ENCODE results near the gene HCRTR1. TPM values are rescaled to one million over a fixed set of nuclear protein-coding genes. Genes with fewer than 3 reads are reported as not detected.

Gene HCRTR1
- total RNA-seq, 1 experiment from 2014 or later = not detected

DNA sequence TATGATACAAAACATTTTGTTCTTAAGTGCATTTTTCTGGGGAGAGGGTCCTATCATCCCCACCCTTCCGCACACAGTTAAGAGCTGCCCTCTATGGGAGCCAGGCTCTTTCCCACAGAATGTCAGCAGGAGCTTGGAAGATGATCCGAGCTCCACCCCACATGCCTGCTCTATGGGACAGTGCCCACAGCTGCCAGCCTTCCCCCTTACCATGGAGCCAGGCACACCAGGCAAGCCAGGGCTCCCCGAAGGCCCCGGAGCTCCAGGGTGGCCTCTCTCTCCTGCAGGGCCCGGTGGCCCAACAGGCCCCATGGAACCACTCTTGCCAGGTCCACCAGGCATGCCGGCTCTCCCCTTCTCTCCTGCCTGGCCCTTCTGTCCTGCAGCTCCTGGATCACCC is 37.6 kb downstream of the HCRTR1 start:
- DNase-seq (ENCODE audit: low read depth, low spot score) = no peak
- in situ Hi-C loops (cut with HindIII; ENCODE audit: low pct_unique_long_range_greater_than_20kb, low sequenced_read_pairs) = no loop called here

DNA sequence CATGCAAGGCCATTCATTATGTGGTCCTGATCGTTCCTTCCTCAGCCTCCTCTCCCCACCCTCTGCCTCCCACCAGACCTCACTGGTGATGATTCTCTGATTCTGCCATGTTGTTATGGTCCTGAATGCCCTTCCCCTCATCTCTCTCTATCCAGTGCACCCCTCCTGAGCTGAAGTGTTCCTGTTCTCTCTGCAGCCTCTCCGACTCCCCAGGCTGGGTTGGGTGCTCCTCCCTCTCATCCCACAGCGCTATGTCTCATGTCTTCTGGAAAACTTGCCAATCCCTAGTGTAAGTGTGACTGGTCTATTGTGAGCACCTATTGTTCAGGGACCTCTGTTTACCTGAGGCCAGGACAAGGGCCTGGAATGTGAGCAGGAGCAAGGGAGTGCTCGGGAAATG is 38.3 kb downstream of the HCRTR1 start:
- in situ Hi-C loops (cut with HindIII; ENCODE audit: low pct_unique_long_range_greater_than_20kb, low sequenced_read_pairs) = no loop called here
- DNase-seq (ENCODE audit: low read depth, low spot score) = no peak

DNA sequence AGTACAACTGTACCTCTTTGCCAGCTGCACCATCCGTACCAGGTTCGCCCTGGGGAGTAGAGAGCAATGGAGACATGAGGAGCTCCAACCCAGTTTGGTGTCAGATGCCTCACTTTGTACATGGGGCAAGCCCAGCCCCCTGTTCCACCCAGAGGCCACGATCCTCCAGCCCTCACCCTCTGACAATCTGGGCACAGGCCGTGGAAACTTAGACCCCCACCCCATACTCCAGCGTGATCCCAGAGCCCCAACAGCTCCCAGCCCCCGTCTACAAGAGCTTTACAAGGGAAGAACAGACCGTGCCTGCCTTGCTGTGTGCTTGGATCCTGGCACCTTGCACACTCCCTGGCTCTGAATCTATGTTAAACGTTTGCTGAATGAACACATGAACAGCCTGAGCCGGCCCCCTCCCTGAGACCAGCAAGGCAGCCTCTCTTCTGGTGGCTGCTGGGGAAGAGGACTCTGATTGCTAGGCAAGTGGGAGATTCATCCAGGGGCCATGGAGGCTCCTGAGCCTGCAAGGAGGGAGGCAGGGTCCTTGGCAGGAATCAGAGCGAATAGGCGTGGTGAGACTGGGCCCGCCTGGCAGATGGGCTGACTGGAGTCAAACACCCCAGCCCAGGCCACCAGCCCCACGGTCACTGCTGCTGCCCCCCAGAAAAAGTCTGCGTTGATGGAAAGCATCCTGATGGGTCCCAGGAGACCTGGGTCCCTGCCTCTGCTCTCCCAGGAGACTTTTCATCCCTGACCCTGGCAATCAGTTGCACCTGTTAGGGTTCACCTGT is 39.7 kb downstream of the HCRTR1 start:
- no peak for DNase-seq (ENCODE audit: low read depth, low spot score)
- in situ Hi-C loops (cut with HindIII; ENCODE audit: low pct_unique_long_range_greater_than_20kb, low sequenced_read_pairs) = no loop called here

DNA sequence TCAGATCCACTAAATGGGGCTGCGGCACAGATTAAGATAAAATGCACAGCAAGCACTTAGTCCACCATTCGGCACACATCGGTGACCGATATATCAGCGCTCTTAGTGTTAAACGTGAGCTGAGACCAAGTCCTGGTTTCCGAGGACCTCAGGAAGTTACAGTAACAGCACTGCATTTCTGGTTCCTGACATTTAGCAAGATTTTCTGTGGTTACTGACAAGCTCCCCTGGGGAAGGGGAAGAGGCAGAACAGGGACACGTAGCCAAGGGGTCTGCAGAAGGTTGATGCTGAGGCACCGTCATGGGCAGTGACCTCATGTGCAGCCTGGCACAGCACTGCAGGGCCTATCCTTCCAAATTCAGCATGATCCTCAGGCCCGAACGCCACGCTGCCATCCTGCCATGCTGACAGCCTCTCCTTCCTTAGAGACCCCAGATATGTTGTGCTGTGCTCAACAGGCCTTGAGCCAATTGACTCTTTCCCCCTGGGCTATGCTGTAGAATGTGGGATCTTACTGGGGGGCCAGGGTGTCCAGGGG is 40.6 kb downstream of the HCRTR1 start:
- in situ Hi-C loops (cut with HindIII; ENCODE audit: low pct_unique_long_range_greater_than_20kb, low sequenced_read_pairs) = no loop called here
- no peak for DNase-seq (ENCODE audit: low read depth, low spot score)

DNA sequence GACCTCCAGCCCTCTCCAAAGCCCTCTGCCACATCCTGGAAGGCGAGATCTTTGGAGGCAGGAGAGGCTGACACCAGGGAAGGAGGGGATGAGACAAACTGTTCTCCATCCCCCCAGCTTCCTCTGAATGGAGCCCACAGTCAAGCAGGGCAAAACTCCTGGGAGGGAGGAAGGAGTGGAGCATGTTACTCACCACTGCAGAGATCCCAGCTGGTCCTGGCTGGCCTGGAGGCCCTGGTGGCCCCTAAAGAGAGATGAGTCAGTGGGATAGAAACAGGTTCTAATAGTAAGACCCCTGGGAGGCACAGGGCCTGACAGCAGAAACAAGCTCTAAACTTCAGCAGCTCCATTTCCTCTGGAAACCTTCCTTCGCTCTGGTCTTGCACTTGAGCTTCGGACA is 41.2 kb downstream of the HCRTR1 start:
- in situ Hi-C loops (cut with HindIII; ENCODE audit: low pct_unique_long_range_greater_than_20kb, low sequenced_read_pairs) = no loop called here
- no peak for DNase-seq (ENCODE audit: low read depth, low spot score)

DNA sequence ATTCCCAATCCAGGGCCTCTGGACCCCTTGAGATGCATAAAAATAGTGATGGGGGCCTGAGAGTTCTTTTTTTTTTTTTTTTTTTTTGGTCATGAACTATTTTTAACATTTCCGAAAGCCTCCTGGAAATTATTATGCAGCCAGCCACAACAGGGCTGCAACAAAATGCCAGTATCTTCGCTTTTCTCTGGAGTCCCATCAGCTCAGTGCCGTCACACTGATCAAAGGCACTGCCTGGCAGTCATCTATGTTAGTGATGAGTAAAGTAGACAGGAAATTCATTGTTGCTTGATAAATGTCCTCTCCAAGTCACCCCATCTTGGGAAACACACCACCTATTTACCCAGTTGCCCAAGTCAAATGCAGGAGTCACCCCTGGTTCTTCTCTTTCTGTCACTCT is 42.4 kb downstream of the HCRTR1 start:
- in situ Hi-C loops (cut with HindIII; ENCODE audit: low pct_unique_long_range_greater_than_20kb, low sequenced_read_pairs) = no loop called here
- no peak for DNase-seq (ENCODE audit: low read depth, low spot score)

DNA sequence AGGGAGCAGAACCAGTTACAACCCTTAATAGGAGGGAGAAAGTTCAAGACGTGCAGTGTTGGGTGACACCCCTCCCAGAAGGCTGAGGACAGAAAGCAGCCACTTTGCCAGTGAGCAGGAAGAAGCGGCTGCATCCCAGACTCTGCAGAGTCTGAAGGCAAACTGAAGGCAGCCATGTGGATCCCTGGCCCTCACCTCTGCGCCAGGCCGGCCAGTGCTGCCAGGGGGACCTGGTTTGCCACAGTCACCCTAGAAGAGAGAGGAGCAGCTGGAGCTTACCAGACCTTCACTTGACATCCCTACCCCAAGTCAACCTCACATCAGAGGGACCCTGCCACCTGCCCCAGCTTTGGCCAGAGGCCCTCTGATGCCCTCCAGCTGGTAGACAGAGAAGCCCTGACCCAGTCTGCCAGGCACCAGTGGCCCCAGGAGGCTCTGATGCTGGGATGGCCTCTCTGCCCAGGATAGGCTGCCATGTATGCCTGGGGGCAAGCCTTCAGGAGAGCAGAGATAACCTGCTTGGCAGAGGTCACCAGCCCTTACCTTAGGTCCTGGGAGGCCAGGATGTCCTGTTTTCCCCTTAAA is 43.5 kb downstream of the HCRTR1 start:
- in situ Hi-C loops (cut with HindIII; ENCODE audit: low pct_unique_long_range_greater_than_20kb, low sequenced_read_pairs) = no loop called here
- DNase-seq (ENCODE audit: low read depth, low spot score) = no peak

DNA sequence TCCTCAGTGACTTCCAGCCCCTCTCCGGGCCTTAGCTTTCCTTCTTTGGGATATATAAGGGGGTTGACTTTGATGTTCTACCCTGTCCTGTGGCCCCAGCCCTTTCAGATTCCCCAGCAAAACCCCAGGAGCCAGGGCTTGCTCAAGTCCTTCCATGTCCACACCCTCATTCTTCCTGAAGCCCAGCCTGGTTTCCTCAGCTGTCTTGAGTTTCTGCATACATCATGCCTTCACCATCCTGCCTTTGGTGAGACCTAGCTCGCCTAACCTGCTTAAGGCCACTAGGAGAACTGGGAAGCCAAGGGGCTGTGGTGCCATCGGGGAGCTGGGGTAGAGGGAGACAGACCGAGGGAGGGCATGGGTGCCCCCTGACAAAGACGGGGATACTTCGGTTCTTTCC is 44.4 kb downstream of the HCRTR1 start:
- no peak for DNase-seq (ENCODE audit: low read depth, low spot score)
- in situ Hi-C loops (cut with HindIII; ENCODE audit: low pct_unique_long_range_greater_than_20kb, low sequenced_read_pairs) = no loop called here

DNA sequence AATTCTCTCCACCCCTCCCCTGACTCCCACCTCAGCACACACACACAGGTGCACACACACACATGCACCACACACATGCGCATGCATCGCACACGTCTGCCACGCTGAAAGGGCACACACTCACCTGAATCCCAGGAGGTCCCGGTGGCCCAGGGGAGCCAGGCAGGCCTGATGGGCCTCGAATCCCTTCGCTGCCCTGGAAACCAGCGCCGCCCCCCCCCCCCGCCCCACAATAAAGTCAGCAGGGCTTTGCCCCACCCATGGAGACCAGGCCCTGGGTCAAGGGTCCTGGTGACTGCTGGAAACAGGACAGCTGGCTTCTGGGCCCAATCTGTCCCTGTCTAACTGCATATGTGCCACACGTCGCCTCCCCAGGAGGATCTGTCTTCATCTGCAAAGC is 45.0 kb downstream of the HCRTR1 start:
- in situ Hi-C loops (cut with HindIII; ENCODE audit: low pct_unique_long_range_greater_than_20kb, low sequenced_read_pairs) = no loop called here
- DNase-seq (ENCODE audit: low read depth, low spot score) = no peak

DNA sequence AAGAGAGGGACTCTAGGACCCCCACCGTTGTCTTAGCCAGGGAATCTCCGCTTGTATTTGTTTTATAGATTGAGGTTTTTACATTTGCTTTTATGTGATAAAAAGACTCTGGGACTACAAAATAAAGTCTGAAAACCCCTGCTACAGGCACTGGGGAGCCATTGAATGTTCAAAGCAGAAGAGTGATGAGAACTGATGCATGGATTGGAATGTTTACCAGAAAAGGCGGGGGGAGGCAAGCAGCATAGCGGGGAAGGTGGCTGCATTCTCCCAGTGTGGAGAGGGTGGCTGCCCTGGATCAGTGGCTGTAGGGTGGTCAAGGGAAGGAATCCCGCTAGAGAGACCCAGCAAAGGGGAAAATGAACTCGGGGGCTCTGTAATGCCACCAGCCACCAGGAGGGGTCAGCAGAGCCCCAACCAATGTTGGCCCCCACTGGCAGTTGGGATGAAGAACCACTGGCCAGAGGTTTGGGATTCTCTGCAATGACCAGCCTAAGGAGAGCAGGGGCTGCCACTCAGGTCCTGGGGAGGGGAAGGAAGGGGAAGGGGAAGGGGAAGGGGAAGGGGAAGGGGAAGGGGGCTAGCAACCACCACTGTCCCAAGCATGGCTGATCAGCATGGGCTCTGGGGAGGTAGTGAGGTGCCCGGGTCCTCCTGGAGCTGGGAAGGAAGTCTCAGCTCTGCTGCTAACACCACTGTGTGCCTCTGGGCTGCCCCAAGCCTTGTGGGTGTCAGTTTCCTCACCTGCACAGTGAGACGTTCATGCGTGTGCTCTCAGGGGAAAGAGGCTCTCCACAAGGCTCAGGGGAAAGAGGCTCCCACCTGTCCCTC is 46.3 kb downstream of the HCRTR1 start:
- in situ Hi-C loops (cut with HindIII; ENCODE audit: low pct_unique_long_range_greater_than_20kb, low sequenced_read_pairs) = no loop called here
- peak; percentile 59 for DNase-seq (ENCODE audit: low read depth, low spot score)

DNA sequence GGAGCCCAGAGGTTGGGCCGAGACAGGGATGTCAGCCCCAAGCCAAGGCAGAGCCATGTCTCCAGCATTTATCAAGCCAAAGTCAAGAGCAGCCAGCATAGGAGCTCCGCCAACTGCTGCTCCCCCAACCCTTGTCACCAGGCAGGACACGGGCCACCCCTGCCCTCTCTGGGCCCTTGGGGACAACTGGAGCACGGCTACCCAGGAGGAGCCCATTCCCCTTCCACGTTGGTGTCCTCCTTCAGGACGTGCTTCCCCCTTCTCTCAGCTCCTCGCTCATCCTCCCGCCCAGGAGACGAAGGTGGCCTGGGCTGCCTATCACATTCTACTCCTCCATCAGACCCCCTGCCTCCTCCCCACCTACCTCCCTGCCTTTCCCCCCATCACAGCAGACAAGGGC is 47.0 kb downstream of the HCRTR1 start:
- in situ Hi-C loops (cut with HindIII; ENCODE audit: low pct_unique_long_range_greater_than_20kb, low sequenced_read_pairs) = no loop called here

DNA sequence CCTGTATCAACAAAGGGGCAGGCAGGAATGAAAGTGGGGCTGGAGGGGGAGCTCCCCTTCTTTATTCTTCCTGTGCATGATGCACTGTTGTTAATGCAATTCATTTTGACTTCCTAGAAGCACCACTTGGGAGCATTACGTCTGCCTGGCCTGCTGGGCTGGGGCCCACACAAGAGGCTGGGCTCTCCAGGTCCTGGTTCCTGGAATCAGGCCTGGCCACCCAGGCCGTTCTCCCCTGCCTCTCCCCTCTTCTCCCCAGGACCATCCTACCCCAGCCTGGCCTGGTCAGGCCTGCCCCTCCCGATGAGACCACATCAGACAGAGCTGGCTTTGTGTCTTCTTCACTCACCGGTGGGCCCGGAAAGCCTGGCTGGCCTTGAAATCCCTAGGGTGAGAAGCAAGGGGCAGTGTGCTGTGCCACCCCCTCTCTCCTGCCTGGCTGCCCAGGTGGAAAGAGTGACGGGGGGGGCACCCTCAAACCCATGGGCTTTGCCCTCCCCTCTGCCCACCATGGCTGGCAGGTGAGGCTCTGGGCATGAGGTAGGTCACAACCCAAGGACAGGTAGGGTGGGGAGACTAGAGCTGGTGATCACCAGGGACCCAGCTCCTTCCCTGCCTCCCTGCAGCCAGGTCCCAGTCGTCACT is 47.9 kb downstream of the HCRTR1 start:
- DNase-seq (ENCODE audit: low read depth, low spot score) = no peak
- in situ Hi-C loops (cut with HindIII; ENCODE audit: low pct_unique_long_range_greater_than_20kb, low sequenced_read_pairs) = no loop called here

More for the DNA sequence above, 47.0 kb downstream of the HCRTR1 start:
- DNase-seq (ENCODE audit: low read depth, low spot score) = no peak

DNA sequence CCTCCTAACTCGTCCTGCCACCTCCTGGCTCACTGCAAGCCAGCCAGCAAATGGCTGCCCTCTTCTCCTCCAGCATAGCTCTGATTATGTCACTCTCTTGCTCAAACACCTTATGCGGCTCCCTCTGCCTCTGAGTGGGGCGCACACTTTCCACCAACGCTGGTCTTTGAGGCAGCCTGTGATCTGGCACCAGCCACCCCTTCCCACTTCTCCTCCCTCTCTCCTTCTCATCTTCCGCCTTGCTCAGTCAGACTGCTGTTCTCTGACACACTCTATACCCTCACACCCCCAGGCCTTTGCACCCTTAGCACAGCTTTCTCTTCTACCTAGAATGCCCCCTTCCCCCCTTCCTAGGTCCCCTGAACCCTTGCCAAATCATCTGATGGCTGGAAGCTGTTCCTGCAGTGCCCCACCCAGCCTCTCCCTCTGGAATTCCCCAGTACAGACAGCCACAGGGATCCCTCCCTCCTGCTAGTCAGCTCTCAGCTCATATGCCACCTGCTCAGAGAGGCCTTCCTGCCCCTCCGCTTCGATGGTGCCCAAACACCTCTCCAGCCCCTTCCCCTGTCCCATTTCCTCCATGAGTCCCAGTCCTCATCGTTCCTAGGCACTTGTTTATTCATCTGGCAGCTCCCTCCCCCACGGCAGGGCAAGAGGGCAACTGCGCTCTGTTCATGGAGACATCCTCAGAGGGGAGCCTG is 48.9 kb downstream of the HCRTR1 start:
- in situ Hi-C loops (cut with HindIII; ENCODE audit: low pct_unique_long_range_greater_than_20kb, low sequenced_read_pairs) = no loop called here

DNA sequence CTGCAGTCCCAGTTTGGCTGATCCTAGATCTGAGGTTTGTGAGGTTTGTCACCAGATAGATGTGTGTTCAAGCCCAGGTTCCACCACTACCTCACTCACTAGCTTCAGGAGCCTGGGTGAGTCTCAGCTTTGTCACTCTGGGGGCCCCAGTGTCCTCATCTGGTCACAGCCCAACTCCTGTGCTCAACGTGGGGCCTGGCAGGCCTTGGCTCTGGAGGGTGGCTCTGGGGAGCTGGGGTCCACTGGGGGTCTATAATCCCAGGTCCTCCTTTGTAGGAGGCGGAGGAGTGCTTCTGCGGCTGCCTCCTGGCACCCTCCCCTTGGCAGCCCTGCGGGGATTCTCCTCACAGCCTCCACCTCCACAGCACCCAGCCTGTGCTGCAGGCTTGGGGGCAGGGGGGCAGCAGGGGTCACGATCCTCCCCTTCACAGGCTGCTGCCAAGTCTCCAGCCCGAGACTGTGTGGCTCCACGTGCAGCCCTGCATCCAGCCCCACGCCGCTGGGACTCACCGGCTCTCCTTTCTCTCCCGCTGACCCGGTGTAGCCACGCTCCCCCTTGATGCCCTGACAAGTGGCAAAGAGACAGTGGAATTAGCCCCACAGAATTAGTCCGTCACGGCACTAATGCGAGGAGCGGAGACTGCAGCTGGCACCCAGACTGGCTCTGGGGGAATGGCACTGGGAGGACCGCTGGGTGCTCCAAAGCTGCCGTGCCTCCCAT is 49.7 kb downstream of the HCRTR1 start:
- in situ Hi-C loops (cut with HindIII; ENCODE audit: low pct_unique_long_range_greater_than_20kb, low sequenced_read_pairs) = no loop called here

More for the DNA sequence above, 48.9 kb downstream of the HCRTR1 start:
- no peak for DNase-seq (ENCODE audit: low read depth, low spot score)

DNA sequence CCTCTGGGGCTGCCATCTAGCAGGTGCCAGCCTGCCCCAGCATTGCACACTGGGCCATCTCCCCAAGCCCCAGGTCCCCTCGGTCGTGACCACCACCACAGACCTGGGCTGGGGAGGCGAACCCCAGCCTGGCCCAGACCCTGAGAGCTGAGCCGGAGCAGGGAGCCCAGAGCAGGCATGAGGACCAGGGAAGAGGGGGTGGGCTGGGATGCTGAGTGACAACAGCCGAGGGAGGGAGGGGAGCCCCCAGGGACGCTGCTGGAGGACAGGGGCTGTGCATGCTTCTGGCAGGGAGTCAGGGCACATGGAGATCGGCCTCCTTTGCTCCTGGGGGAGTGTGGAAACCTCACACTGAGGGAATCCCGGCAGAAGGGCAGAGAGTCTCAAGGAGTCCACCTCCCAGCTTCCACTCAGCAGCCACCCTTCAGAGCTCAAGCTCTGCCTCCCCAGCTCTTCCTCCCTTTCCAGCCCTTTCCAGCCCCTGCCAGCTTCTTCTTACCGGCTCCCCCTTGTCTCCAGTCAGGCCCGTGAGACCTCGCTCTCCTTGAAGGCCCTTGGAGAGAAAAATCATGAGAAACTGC is 50.9 kb downstream of the HCRTR1 start:
- no peak for DNase-seq (ENCODE audit: low read depth, low spot score)
- in situ Hi-C loops (cut with HindIII; ENCODE audit: low pct_unique_long_range_greater_than_20kb, low sequenced_read_pairs) = no loop called here

More for the DNA sequence above, 49.7 kb downstream of the HCRTR1 start:
- DNase-seq (ENCODE audit: low read depth, low spot score) = no peak

DNA sequence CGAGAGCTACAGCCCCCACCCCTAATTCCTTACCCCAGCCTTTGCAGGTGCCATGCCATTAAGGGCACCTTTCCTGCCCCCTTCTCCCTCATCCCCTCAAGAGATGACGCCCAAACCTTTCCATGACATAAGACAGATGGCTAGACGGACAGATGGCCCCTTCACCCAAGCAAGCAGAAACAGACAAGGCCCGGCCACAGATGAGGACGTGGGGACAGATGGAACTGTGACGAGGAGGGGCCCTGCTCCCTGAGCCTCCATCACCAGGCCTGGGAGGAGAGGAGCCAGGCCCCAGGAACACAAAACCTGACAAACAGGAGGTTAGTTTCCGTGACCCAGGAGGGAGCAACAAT is 51.9 kb downstream of the HCRTR1 start:
- in situ Hi-C loops (cut with HindIII; ENCODE audit: low pct_unique_long_range_greater_than_20kb, low sequenced_read_pairs) = no loop called here
- DNase-seq (ENCODE audit: low read depth, low spot score) = no peak
